ENCODE results near the gene CDK5R2.

DNA sequence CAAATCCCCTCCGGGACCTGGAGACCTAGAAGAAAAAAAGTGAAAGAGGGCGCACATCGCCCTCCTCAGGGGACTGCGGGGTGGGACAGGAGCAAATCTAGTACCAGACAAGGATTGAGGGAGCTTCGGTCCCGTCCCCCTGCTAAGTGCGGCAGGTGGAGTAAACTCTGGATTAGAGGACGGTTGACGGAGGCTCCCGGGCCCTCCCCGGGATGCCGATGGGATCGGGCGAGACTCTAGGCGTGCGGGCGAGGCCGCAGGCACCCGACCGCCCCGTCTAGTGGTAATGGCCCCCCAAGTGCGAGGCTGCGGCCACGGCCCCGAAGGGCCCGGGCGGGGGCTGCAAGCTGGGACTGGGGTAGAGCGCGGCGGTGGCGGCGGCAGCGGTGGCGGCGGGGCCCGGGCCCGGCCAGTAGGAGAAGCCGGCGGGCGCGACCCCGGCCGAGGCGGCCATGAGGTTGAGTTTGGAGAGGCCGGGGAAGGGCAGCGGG is 22.0 kb downstream of the CDK5R2 start:
- TF ChIP-seq, protein P1, sequence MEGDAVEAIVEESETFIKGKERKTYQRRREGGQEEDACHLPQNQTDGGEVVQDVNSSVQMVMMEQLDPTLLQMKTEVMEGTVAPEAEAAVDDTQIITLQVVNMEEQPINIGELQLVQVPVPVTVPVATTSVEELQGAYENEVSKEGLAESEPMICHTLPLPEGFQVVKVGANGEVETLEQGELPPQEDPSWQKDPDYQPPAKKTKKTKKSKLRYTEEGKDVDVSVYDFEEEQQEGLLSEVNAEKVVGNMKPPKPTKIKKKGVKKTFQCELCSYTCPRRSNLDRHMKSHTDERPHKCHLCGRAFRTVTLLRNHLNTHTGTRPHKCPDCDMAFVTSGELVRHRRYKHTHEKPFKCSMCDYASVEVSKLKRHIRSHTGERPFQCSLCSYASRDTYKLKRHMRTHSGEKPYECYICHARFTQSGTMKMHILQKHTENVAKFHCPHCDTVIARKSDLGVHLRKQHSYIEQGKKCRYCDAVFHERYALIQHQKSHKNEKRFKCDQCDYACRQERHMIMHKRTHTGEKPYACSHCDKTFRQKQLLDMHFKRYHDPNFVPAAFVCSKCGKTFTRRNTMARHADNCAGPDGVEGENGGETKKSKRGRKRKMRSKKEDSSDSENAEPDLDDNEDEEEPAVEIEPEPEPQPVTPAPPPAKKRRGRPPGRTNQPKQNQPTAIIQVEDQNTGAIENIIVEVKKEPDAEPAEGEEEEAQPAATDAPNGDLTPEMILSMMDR (IDR thresholded peaks at IDR 0.05) = peak; percentile 14; the same call in 1 of the 3 replicates
- no peak for TF ChIP-seq RFX5 (IDR thresholded peaks at IDR 0.05)
- TF ChIP-seq, protein P2, sequence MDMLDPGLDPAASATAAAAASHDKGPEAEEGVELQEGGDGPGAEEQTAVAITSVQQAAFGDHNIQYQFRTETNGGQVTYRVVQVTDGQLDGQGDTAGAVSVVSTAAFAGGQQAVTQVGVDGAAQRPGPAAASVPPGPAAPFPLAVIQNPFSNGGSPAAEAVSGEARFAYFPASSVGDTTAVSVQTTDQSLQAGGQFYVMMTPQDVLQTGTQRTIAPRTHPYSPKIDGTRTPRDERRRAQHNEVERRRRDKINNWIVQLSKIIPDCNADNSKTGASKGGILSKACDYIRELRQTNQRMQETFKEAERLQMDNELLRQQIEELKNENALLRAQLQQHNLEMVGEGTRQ (IDR thresholded peaks at IDR 0.05) = no peak
- TF ChIP-seq CHD4 (IDR thresholded peaks at IDR 0.05; ENCODE audit: borderline replicate concordance) = no peak

Data from A549 (cell line).